AG09319 (cell line): ENCODE results near the gene KRTAP2-4.
"Not testable (repeated sequence)": the region's sequence is repeated elsewhere in the genome, so short reads cannot be mapped to it uniquely, and the experiment has no call there.

Source experiments
- DNase-seq: peaks from one replicate; pipeline ENCODE4 v3.0.0-alpha.2; 2010; ENCODE audit warnings: low read depth; ENCODE audit errors: extremely low read depth
- CTCF ChIP-seq: IDR thresholded peaks from 2 replicates; pipeline ENCODE4 v1.5.1; 2011; ENCODE audit warnings: low read depth, mild to moderate bottlenecking, inconsistent platforms, low read length, moderate library complexity

The KRTAP2-4 gene

GRCh38 chr17:41071606-41072360, 6.1 kb upstream of the KRTAP2-4 start:
- TF ChIP-seq CTCF = no peak
- DNase-seq = no peak

GRCh38 chr17:41069031-41069430, 3.4 kb upstream of the KRTAP2-4 start:
- TF ChIP-seq CTCF = no peak
- no peak for DNase-seq

GRCh38 chr17:41067281-41067680, 1.6 kb upstream of the KRTAP2-4 start:
- DNase-seq = peak; percentile 63
- TF ChIP-seq CTCF = no peak

GRCh38 chr17:41065016-41065689, 526 bp downstream of the KRTAP2-4 start:
- DNase-seq = not testable (repeated sequence)

- TF ChIP-seq CTCF = no peak
- no peak for DNase-seq
These were observed 1.4 kb downstream of the KRTAP2-4 start for GRCh38 chr17:41064301-41064700.

GRCh38 chr17:41063449-41063848, 2.2 kb downstream of the KRTAP2-4 start:
- TF ChIP-seq CTCF = no peak
- no peak for DNase-seq

- DNase-seq = peak; percentile 67
- no peak for TF ChIP-seq CTCF
These were observed 3.7 kb downstream of the KRTAP2-4 start for GRCh38 chr17:41061964-41062363.

GRCh38 chr17:41060052-41060604, 5.6 kb downstream of the KRTAP2-4 start, which contains the start of gene KRTAP2-3:
Gene KRTAP2-3, minus strand, starts transcription at chr17:41060114. Its CDS starts 64 bp downstream, at chr17:41060050.
- peak; percentile 81 for DNase-seq
- no peak for TF ChIP-seq CTCF

GRCh38 chr17:41059276-41060051, 6.2 kb downstream of the KRTAP2-4 start:
- peak; percentile 64 for DNase-seq
